HG03097 (cell line): ENCODE results near the gene BTBD2.

Experiments
- ATAC-seq: cut with Tn5 transposase; IDR thresholded peaks from one replicate; pipeline ENCODE4 v1.9.1; 2021; ENCODE audit not compliant: unreplicated experiment, low FRiP score

The BTBD2 gene

DNA sequence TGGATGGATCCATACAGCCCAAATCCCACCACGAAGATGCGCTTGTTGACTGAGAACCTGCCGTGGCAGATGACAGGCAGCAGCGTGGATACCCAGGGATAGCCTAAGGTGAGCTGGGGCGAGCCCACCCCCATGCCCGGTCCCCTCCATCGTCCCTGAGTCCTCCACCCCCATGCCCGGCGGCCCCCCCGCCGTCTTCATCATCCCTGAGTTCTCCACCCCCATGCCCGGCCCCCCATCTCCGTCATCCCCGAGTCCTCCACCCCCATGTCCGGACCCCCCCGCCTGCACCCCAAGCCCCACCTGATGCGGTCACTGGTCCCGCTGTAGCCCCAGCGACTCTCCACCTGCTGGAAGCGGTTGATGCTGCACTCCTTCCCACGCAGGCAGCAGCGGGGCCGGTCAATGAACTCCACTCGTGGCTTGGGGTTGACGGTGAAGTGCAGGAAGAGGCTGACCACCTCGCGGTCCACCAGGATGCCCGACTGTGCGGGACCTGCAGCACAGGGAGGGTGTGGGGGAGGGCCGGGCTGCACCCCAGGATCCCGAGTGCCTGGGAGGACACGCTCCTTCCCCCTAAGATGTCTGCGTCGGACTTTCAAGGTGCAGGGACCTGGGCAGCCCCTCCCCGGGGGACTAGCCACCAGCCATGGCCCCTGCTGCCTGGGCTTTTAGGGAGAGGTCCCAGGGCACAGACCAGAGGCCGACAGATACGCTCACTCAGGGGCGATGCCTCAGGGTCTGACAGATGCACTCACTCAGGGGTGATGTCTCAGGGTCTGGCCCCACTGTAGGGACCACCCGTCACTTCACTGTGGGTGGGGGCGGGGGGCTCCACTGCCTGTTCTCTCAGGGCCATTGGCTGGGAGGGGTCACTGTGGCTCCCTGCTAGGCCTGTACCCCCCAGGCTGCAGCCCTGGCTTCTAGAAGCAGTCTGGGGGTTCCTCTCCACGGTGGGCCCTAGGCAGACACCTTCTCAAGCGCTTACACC lies 28.0 kb downstream of the BTBD2 start:
- ATAC-seq, result no peak

DNA sequence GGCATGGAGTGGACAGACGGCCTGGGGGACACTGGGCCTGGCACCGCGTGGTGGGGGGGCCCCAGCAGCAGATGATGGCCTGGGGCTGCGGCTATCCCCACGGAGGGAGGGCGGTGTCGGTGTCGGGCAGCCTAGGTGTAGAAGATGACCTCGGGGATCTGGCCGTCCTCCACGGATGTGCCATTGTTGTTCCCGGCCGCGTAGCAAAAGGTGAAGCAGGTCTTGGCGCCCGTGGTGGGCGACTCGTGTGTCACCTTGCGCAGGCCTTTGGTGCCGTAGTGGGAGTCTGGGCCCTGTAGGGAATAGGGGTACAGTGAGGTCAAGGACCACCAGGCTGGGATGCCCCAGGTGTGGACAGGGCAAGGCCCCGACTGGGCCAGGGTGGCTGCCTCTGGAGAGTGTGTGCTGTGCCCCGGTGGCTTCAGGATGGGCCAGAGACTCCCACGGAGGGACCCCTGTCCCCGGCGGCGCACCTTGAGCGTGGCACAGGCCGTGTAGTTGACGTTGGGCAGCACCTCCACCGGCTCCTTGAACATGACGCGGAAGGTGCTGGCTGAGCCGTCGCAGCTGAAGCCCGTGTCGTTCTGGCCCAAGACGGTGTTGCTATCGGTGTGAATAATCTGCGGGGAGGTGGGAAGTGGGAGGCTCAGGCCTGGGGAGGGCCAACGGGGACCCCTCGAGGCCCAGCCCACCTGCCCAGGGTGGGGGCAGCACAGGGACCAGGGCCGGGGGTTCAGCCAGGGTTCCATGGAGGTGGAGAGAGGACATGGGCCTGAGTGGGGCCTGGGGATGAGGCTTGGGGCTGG lies 29.0 kb downstream of the BTBD2 start:
- ATAC-seq, result no peak

DNA sequence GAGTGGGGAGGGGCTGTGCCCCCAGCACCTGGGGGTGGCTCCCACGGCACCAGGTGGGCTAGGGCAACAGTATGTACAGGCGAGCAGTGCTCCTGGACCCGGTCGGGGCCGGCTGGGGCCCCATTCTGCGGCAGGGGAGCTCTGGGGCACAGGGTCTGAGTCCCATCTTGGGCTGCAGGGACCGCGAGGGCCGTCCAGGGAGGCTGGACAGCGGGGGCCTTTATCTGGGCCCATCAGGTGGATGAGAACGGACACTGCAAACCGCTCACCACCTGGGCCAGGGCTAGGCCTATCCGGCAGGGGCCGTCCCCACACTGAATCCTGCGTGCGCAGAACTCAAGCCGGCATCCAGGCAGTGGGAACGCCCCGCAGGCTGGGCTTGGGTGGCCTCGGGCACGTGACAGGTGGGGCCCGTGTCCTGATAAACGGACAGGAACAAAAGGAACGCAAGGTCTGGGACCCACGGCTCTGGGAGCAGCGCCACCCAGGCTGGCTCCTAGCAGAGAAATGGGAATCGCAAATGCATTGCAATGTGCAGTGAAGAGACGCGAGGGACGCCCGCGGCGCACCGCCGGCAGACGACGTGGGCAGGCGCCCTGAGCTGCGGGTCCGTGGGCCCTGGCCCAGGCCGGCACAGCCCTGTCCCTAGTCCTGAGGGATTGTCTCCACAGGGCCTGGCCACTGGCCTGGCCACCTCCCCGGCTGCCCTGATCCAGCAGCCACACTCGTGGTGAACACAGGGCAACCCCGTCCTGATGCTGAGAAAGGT lies 29.7 kb downstream of the BTBD2 start:
- no peak for ATAC-seq

DNA sequence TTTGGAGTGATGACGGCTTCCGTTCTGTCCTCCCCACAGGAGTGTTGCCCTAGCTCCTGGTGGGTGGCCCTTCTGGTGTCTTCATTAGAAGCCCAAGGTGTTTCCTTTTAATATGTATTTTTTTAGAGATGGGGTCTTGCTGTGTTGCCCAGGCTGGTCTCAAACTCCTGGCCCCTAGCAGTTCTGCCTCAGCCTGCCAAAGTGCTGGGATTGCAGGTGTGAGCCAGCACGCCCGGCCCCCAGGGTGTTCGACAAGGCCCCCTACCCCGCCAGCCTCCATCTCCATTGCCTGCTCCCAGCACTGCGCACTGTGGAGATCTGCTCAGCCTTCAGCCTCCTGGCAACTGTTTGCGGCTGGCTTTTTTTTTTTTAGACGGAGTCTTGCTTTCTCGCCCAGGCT lies 31.2 kb downstream of the BTBD2 start:
- ATAC-seq, result no peak

DNA sequence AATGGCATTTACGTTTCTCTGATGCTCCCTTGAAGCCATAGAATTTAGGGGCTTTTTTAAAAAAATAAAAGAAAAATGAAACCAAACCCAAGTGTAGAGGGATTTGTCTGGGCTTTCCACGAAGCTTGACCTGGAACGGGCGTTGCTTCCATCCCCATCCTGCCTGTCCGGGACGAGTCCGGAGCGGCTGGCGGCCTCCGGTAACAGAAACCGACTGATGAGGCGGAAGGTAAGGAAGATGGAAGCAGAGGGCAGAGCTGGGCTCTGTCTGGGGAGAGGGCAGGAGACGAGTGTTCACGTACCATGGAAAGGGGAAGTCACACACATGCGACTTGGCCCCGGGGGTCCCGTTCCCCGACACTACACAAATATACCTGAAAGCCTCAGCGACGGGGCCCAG lies 34.3 kb downstream of the BTBD2 start:
- ATAC-seq, result no peak

DNA sequence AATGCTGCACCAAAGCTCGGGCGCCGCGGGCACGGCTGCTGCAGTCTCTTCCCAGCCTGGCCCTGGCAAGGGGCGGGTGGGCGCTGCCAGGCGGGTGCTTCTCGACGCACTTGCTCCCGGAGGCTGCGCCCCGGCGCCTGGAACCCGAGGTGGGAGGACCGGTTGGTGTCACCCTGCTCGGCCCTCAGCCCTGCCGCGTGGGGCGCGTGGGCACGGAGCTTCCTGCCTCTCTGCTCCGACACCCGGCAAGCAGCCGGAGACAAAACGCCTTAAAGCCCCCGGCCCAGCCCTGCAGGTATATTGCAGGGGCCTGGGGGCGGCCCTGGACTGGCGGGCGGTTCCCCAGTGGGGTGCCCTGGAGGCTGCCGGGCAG lies 34.7 kb downstream of the BTBD2 start:
- ATAC-seq, result no peak

DNA sequence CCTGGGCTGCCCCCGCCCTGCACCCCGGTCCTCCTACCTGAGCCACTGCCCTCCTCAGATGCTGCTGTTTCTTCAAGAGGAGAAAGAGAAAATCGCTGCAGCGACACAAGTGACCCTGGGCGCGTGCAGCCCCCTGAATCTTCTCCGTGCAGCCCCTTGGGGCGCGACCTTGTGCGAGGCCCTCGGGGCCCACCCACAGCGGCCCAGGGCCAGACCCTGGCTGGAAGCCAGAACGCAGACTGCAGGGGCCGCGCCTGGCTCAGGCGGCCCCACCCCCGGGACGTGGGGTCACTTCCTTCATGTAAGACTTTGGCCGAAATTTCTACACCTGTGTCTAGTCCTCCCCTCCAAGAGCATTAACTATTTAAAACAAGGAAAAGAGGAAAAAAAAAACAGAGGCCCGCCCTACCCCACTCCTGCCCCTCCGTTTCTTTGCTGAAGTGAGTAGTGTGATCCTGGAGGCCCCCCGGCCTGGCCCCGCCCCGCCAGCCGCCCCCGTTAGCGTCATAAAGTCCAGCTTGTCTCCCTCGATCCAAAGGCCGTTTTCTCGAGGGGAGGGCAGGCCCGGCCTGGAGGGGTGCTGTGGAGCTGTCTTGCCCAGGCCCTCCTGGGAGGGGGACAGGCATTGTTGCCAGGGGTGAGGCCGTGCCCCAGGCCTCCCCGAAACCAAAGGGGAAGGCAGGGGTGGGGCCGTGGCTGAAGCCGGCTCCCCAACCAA lies 35.3 kb downstream of the BTBD2 start:
- no peak for ATAC-seq

DNA sequence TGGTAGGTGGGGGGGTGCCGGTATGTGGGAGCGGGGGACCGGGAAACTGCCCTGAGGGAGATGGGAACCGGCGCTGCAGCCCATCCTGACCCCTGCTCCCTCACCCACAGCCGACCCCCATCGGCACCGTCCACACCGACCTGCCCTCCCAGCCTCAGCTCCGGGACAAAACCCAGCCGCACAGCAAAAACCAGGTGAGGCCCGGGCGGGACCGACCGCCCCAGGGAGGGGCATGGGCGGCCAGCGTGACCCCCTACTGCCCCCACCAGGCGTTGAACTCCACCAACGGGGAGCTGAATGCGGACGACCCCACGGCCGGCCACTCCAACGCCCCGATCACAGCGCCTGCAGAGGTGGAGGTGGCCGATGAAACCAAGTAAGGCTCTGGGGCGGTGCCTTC lies 35.9 kb downstream of the BTBD2 start:
- no peak for ATAC-seq

DNA sequence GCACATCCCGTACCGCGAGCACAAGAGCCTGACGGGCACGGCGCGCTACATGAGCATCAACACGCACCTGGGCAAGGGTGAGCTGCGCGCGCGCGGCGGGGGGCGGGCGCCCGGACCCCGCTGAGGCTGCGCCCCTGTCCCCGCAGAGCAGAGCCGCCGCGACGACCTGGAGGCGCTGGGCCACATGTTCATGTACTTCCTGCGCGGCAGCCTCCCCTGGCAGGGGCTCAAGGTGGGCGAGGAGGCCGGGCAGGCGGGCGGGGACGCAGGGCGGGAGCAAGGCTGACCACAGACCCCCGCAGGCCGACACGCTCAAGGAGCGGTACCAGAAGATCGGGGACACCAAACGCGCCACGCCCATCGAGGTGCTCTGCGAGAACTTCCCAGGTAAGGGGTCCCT lies 36.5 kb downstream of the BTBD2 start:
- ATAC-seq, result no peak

DNA sequence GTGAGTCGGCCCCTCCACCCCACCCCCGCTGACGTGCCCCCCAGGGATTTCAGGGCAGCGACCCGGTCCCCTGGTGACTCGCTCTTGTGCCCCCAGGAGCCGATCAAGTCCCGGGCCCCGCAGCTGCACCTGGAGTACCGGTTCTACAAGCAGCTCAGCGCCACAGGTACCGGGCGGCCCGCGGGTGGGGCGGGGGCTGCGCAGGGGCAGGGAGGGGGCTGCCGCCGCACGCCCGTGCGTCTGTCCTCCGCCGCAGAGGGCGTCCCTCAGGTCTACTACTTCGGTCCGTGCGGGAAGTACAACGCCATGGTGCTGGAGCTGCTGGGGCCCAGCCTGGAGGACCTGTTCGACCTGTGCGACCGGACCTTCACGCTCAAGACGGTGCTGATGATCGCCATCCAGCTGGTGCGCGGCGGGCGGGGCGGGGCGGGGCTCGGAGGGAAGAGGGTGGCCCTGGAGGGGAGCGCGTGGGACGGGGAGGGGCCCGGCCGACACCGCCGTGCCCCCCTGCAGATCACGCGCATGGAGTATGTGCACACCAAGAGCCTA lies 37.1 kb downstream of the BTBD2 start:
- no peak for ATAC-seq

DNA sequence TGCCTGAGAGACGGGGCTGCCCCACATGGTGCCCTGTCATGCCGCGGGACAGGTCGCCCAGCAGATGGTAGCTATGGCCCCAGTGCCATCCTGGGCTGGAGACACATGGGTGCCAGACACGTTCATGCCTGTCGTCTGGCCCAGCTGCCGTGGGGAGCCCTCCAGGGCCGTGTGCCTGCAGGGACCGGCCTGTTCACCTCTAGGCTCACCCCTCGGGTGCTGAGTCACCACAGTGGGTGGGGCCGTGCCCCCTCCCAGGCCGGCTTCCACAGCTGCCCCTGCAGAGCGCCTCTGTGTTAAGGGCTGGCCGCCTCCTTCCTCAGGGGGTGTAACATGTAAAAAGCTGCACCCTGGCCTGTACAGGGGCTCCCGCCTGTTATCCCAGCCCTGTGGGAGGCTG lies 38.4 kb downstream of the BTBD2 start:
- no peak for ATAC-seq

DNA sequence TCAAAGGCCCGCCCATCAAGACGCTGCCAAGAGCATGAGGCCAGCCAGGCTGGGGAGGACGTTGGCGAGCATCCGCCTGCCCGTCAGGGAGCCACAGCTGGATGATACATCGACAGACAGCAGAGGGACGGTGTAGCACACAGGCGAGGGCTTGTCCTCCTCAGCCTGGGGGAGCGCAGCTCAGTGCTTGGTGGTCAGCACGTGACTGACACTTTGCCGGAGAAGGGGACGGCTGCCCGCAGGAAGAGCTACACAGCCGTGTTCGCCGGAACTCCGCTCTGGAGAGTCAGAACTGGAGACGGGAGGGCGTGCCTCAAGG lies 40.4 kb downstream of the BTBD2 start:
- no peak for ATAC-seq

DNA sequence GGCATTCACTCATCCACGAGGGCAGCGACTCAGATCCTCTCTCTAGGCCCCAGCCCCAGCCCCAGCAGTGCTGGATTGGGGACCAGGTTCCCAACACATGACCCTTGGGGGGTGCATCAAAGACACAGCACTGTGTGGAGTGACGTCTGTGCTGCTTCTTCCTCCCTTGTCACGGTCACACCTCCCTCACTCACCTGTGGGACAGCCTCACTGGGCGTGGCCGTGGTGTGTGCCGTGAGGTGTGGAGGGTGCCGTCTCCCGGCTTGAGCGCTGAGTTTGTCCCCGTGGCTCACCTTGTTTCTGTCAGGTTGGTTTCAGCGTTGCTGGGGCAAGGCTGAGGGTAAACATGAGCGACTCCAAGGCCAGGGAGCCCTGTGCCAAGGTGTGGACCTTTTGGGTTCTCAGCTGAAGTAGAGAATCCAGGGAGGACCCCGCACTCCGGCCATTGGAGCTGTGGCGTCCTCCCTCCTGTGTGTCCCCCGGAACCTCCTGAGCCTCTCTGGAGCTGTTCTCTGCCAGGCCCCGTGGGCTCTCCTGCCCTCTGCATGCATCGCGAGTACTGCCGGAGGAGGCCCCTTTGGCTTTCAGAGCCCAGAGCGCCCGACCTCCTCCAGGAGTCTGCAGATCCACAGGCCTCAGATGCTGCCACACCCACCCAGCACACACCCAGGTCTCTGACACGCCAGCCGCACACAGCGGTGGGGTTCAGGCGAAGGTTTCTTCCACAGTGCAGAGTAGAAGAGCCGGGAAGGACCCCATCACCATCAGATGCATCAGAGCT lies 40.9 kb downstream of the BTBD2 start:
- no peak for ATAC-seq

DNA sequence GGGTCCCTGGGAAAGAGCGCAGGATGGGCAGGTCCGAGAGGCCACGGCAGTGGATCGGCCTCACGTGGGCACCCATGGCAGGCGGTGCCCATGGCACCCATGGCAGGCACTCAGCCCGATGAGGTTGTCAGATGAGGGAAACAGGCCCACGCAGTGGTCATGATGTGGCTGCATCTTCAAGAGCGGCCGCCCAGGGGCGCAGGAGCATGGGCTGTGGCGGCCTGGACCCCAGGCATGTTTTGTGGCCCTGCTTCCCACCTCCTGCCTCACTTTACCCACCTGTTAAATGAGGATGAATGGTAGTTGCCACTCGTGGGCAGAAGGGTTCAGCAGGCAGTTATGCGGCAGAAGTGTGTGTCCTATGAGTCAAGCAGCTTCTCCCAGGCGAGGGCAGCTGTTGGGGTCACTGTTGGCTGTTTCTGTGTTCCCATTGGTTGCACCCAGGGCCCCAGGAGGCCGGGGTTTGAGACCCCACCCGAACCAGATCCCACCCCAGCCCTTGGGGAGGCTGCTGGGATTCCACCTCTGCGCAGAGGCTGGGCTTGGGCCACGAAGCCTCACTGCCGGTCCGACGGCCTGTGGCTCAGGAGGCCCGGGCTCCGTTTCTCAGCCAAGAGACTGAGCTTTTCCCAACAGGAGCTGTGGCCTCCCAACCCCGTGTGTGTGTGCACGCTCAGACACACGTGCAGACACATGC lies 44.6 kb downstream of the BTBD2 start:
- no peak for ATAC-seq

DNA sequence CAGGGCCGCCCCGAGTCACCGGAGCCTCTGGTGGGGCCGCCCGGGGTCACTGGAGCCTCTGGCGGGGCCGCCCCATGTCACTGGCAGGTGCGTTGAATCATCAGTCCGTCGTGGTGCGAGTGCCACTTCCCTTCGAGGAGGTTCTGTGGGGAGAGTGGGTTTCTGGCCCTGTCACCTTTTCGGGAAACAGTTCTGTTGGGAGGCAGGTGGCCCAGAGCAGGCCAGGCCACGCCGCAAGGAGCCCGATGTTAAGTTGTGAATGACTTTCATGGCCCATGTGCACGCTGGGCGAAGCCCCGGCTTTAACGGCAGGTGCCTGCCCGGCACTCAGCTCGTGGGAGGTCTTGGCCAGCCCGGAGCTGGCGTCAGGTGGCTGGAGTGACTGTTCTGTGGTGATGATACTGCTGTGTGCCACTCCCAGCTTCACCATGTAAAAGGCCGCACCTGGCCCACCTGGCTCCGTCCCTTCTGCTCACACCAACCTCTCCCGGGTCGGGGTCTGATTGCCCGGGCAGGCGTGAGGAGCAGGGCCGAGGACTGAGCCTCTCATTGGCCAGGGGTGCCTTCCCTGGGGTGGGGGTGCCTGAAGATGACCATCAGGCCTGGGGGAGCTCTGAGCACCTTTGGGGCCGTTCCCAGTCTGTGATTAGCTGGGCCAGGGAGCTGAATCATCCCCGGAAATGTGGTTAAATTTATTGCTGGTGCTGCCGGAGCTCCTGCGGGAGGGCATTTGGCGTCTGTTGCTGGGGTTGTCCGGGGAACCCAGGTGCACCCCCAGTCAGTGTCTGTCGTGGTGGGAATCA lies 45.3 kb downstream of the BTBD2 start:
- no peak for ATAC-seq

DNA sequence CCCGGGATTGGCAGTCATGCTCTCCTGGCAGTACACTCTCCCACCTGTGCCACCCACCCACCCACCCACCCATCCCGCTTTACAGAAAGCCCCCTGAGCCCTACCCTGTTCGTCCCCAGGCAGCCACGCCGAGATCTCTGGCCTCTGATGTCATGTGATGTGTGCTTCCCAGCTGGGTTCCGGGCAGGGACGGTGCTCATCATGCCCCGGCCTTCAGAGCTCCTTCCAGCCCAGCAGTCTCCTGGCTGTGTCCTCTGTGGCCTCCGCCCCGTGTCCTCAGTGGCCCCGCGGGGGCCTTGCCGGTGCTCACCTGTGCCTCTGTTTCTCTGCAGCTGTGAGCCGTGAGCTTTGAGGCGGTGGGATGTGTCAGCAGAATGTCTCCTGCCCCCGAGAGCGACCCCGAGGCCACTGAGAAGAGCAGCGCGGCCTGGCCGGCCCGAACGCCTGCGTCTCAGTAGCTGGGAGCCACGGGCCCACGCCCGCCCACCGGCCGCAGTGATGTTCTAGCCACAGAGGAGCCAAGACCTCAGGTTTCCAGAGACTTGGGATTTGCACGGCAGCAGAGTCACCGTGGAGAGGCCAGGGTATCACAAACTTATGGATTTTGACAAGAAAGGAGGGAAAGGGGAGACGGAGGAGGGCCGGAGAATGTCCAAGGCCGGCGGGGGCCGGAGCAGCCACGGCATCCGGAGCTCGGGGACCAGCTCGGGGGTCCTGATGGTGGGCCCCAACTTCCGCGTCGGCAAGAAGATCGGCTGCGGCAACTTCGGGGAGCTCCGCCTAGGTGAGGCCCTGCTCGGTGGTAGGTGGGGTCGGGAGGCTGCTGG lies 46.1 kb downstream of the BTBD2 start:
- no peak for ATAC-seq
